HFFc6 (cell line): ENCODE results near the gene RNU6-9. TPM values are rescaled to one million over a fixed set of nuclear protein-coding genes. Genes with fewer than 3 reads are reported as not detected.

Experiments
- DNase-seq: peaks from one replicate; pipeline ENCODE4 v3.0.0-alpha.2; 2018
- H3K27ac Mint-ChIP-seq: 2 replicates; pipeline ENCODE4 v1.8.0; 2020; ENCODE audit warnings: mild to moderate bottlenecking, mixed read lengths
- H3K27me3 Mint-ChIP-seq: 2 replicates; pipeline ENCODE4 v1.8.0; 2021; ENCODE audit warnings: mild to moderate bottlenecking, moderate library complexity, mixed read lengths; ENCODE audit not compliant: insufficient read depth
- H3K36me3 Mint-ChIP-seq: 2 replicates; pipeline ENCODE4 v1.8.0; 2021; ENCODE audit warnings: low read depth, mixed read lengths
- H3K4me1 Mint-ChIP-seq: 2 replicates; pipeline ENCODE4 v1.8.0; 2020; ENCODE audit warnings: low read depth, mixed read lengths
- H3K4me3 Mint-ChIP-seq: 2 replicates; pipeline ENCODE4 v1.8.0; 2020; ENCODE audit warnings: mild to moderate bottlenecking, moderate library complexity, mixed read lengths
- H3K9me3 Mint-ChIP-seq: 2 replicates; pipeline ENCODE4 v1.8.0; 2020; ENCODE audit warnings: mild to moderate bottlenecking, mixed read lengths
- total RNA-seq, 6 experiments: library from RNA; stranded (reverse); fragmentation: NEBNext Ultra II Directional; extraction: Animal tissue kit (Norgen Biotek cat#: 25700); gene quantifications; 2 replicates in 1 of 6; 3 replicates in 5 of 6; pipeline ENCODE4 v1.2.3, GENCODE V29; 2021
- TF ChIP-seq, protein P1 (sequence below): fragments of 200-600 bp; sonication (generic); IDR thresholded peaks from 2 replicates; pipeline ENCODE4 v1.5.0; 2021; ENCODE audit warnings: antibody characterized with exemption, mild to moderate bottlenecking

Gene RNU6-9
- total RNA-seq, 6 experiments from 2014 or later: not detected

DNA sequence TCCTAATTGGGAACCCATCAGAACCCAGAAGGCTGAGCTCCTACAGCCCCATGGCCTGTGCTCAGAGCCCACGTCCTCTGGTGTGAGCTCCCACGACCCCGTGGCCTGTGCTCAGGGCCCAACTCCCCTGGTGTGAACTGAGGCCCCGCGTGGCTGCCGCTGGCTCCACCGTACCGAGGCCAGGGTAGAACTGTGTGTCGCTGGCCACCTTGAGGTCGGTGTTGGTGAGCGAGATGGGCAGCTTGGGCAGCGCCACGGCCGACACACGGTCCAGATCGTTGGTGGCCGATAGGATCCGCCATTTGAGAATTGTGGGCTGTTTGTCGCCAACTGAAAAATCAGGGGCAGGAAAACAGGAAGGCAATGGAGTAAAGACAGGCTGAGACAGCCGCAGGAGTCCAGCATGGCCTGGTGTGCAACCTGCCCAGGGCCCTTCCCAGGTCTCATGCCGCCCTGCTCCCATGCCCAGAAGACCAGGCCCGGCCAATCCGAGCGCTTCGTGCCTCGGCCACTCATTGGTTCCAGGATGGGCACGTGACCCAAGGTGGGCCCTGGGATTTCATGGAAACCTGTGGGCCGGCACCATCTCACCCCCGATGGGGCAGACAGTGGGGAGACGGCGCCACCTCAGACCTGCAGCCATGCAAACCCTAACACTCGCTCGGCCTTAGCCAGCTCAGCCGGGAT is 11.8 kb upstream of the RNU6-9 start:
- peaks cover 17% of the 10 kb centered on the region for H3K36me3 Mint-ChIP-seq
- H3K27ac Mint-ChIP-seq: no peak overlapping the region
- no peak overlapping the region for H3K4me3 Mint-ChIP-seq
- no peaks in the 10 kb centered on the region for H3K27me3 Mint-ChIP-seq
- H3K9me3 Mint-ChIP-seq: no peaks in the 10 kb centered on the region
- TF ChIP-seq, protein P1, sequence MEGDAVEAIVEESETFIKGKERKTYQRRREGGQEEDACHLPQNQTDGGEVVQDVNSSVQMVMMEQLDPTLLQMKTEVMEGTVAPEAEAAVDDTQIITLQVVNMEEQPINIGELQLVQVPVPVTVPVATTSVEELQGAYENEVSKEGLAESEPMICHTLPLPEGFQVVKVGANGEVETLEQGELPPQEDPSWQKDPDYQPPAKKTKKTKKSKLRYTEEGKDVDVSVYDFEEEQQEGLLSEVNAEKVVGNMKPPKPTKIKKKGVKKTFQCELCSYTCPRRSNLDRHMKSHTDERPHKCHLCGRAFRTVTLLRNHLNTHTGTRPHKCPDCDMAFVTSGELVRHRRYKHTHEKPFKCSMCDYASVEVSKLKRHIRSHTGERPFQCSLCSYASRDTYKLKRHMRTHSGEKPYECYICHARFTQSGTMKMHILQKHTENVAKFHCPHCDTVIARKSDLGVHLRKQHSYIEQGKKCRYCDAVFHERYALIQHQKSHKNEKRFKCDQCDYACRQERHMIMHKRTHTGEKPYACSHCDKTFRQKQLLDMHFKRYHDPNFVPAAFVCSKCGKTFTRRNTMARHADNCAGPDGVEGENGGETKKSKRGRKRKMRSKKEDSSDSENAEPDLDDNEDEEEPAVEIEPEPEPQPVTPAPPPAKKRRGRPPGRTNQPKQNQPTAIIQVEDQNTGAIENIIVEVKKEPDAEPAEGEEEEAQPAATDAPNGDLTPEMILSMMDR: no peak
- no peak for DNase-seq
- no peaks in the 10 kb centered on the region for H3K4me1 Mint-ChIP-seq

DNA sequence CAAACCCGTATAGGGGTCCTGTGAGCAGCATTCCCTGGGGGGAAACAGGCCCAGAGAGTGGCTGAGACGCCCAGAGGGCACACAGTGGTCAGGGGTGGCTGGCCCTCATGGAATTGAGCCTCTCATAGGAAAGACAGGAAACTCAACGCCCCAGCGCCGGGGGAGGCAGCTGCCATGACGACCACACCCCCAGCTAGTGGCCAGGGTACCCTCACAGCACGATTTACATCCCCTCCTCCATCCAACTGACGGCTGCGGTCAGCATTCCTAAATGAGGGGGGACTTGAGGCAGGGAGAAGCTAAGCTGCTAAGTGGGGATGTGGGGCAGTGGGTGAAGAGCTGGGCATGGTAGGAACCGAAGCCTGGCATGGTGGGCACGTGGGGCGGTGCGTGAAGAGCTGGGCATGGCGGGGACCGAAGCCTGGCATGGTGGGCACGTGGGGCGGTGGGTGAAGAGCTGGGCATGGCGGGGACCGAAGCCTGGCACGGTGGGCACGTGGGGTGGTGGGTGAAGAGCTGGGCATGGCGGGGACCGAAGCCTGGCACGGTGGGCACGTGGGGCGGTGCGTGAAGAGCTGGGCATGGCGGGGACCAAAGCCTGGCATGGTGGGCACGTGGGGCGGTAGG is 10.3 kb upstream of the RNU6-9 start:
- Mint-ChIP-seq H3K4me1 (no peaks in the 10 kb centered on the region), H3K9me3 (no peaks in the 10 kb centered on the region), H3K27me3 (no peaks in the 10 kb centered on the region), H3K27ac (no peak overlapping the region), H3K36me3 (peaks cover 17% of the 10 kb centered on the region), H3K4me3 (no peak overlapping the region)
- TF ChIP-seq, protein P1: no peak
- no peak for DNase-seq

DNA sequence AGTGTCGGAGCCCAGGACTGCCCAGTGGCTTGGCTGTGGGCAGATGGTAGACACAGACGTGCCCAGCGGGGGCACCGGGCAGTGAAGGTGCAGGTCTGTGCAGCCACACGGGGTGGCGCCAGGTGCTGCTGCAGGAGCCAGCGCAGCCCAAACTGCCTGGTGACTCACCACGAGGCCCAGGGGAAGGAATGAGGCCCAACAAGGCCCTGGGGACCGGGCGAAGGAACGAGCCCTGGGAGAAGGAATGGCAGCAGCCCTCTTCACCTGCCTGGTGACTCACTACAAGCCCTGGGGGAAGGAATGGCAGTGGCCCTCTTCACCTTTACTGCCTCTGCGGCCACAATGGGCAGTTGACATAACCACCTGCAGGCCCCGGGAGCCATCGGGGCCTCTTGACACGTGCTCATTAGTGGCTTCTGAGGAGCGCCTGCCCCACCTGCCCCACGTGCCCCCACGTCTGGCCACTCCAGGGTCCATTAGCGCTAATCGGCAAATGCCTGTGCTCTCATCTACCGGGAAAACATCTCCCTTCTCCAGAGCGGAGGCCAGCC is 9.5 kb upstream of the RNU6-9 start:
- H3K9me3 Mint-ChIP-seq: no peaks in the 10 kb centered on the region
- H3K27ac Mint-ChIP-seq: no peak overlapping the region
- H3K36me3 Mint-ChIP-seq: peaks cover 17% of the 10 kb centered on the region
- DNase-seq: no peak
- TF ChIP-seq, protein P1: no peak
- no peak overlapping the region for H3K4me3 Mint-ChIP-seq
- no peaks in the 10 kb centered on the region for H3K4me1 Mint-ChIP-seq
- H3K27me3 Mint-ChIP-seq: no peaks in the 10 kb centered on the region

DNA sequence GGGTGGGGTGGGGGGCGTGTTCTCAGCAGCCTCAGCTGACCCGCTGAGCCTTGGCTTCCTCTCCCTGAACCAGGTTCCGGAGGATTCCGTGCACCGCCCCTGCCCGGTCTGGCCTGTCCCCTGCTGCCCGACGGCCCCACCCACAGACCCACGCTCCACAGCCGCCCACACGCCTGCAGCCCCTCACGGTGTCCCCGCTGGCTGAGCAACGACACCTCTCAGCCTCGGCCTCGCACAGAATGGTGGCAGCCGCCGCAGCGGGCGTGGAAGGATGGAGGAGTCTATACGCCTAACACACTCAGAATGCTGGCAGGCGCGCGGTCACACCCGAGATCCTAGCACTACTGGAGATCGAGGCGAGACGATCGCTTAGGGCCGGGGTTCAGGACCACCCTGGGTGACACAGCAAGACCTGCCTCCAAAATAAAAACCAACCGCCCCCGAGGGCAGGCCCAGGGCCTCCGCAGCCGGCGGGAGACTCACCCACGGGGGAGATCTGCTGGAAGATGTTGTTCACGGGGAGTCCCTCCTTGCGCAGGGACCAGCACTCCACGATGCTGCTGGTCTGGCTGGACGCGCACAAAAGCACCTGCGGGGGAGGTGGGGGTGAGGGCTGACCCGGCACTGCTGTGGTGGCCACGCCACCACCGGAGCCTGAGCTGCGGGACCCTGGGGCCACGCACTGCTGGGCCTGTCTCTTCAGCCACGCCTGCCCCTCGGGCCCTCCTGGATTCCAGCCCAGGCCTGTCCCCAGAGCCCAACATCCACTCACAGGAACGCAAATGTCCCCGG is 8.7 kb upstream of the RNU6-9 start:
- Mint-ChIP-seq H3K9me3 (no peaks in the 10 kb centered on the region), H3K4me1 (no peaks in the 10 kb centered on the region), H3K4me3 (no peak overlapping the region), H3K36me3 (peaks cover 17% of the 10 kb centered on the region), H3K27me3 (no peaks in the 10 kb centered on the region; the same call in 1 of the 2 replicates), H3K27ac (no peak overlapping the region)
- no peak for DNase-seq
- TF ChIP-seq, protein P1: no peak

DNA sequence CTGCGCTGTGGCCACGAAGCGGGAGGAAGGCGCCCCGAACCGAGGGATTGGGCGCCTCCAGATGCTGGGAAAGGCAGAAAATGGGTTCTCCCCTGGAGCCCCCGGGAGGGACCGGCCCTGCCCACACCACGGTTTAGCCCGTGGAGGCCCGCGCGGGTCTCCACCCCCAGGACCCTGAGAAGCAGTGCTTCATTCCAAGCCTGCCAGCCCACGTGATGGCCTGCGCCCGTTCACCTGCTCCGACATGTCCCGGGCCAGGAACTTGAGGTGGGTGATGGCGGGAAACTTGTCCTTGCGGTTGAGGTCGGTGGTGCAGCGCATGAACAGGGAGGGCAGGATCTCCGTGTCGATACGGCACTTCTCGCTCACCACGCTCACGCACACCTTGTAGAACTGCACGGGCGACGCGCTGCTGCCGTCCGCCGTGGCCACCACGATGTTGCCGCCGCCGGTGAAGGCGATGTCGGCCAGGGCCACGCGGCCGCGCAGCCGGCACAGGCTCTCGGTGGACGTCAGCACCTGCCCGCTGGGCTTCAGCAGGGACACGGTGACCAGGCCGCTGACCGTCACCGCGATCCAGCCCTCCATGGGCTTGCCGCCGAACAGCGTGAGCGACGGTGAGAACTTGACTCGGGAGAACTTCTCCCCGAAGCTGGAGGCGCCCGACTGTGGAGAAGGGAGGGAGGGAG is 7.6 kb upstream of the RNU6-9 start:
- Mint-ChIP-seq H3K27me3 (no peaks in the 10 kb centered on the region; the same call in 1 of the 2 replicates), H3K4me3 (no peak overlapping the region), H3K27ac (no peak overlapping the region), H3K9me3 (no peaks in the 10 kb centered on the region), H3K36me3 (peaks cover 17% of the 10 kb centered on the region), H3K4me1 (no peaks in the 10 kb centered on the region)
- TF ChIP-seq, protein P1: no peak
- no peak for DNase-seq
